SK-N-SH treated with all-trans-retinoic acid at 6 μM for 48 hours (cell line): ENCODE data around the gene ELFN2.

Experiments
- BACH2 ChIP-seq: fragments of 250-450 bp; sonication (Bioruptor Pico); IDR thresholded peaks from 2 replicates; pipeline ENCODE4 v1.9.0; 2021; ENCODE audit warnings: mild to moderate bottlenecking, borderline replicate concordance
- CSDC2 ChIP-seq: fragments of 250-450 bp; sonication (Bioruptor Pico); IDR thresholded peaks from 2 replicates; pipeline ENCODE4 v1.5.0; 2020; ENCODE audit warnings: mild to moderate bottlenecking, moderate library complexity
- ISL1 ChIP-seq: fragments of 250-450 bp; sonication (Bioruptor Pico); IDR thresholded peaks from 2 replicates; pipeline ENCODE4 v2.1.2; 2022; ENCODE audit warnings: mild to moderate bottlenecking, moderate library complexity
- PATZ1 ChIP-seq: fragments of 250-450 bp; sonication (Bioruptor Pico); IDR thresholded peaks from 2 replicates; pipeline ENCODE4 v1.8.0; 2020; ENCODE audit warnings: mild to moderate bottlenecking, moderate library complexity, borderline replicate concordance
- SNAI2 ChIP-seq: fragments of 250-450 bp; sonication (Bioruptor Pico); IDR thresholded peaks from 2 replicates; pipeline ENCODE4 v1.5.0; 2020; ENCODE audit warnings: mild to moderate bottlenecking, moderate library complexity
- TSHZ2 ChIP-seq: fragments of 250-450 bp; sonication (Bioruptor Pico); IDR thresholded peaks from 2 replicates; pipeline ENCODE4 v1.5.0; 2020; ENCODE audit warnings: mild to moderate bottlenecking, moderate library complexity
- ZC3H10 ChIP-seq: fragments of 250-450 bp; sonication (Bioruptor Pico); IDR thresholded peaks from 2 replicates; pipeline ENCODE4 v1.5.1; 2021; ENCODE audit warnings: mild to moderate bottlenecking, moderate library complexity
- ZFP3 ChIP-seq: fragments of 250-450 bp; sonication (Bioruptor Pico); IDR thresholded peaks from 2 replicates; pipeline ENCODE4 v1.5.0; 2020; ENCODE audit warnings: mild to moderate bottlenecking, moderate library complexity
- TF ChIP-seq, protein P1 (sequence below): fragments of 250-450 bp; sonication (Bioruptor Pico); IDR thresholded peaks from 2 replicates; pipeline ENCODE4 v1.5.1; 2021; ENCODE audit warnings: mild to moderate bottlenecking, moderate library complexity

DNA sequence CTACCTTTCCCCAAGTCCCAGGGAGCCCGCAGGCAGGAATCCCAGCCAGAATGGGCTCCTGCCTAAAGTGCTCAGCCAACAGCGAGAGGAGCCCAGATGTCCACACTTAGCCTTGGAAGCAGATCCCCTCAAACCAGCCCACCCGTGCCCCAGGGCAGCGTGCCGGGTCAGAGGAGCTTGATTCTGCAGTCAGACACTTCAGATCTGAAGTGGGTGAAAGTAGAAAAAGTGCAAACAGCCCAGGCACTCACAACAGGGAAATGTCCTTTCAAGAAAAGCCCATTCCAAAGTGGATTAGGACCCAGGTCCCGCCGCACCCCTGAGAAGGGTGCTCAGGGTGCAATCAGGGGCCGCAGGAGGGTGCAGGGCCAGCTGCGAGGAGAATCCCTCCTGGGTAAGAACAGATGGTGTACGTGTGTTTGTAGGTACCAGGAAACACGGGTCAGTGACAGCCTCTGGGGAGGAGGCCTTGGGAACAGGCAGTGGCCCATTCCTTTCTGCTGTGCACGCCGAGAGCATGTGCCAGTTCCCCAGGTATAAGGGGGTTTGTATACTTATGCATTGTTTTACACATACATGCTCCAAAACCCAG, 17.7 kb downstream of the ELFN2 start:
- TF ChIP-seq BACH2 (CRISPR knock-in tag) (no peak), ZC3H10 (no peak), PATZ1 (CRISPR knock-in tag) (no peak), ISL1 (CRISPR knock-in tag) (no peak), TSHZ2 (CRISPR knock-in tag) (no peak), ZFP3 (CRISPR knock-in tag) (no peak), CSDC2 (CRISPR knock-in tag) (no peak), SNAI2 (CRISPR knock-in tag) (no peak)
- TF ChIP-seq, protein P1, sequence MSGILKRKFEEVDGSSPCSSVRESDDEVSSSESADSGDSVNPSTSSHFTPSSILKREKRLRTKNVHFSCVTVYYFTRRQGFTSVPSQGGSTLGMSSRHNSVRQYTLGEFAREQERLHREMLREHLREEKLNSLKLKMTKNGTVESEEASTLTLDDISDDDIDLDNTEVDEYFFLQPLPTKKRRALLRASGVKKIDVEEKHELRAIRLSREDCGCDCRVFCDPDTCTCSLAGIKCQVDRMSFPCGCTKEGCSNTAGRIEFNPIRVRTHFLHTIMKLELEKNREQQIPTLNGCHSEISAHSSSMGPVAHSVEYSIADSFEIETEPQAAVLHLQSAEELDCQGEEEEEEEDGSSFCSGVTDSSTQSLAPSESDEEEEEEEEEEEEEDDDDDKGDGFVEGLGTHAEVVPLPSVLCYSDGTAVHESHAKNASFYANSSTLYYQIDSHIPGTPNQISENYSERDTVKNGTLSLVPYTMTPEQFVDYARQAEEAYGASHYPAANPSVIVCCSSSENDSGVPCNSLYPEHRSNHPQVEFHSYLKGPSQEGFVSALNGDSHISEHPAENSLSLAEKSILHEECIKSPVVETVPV (CRISPR knock-in tag) = no peak
